SJSA1 (cell line): ENCODE measurements around the gene NMNAT2. TPM values are rescaled to one million over a fixed set of nuclear protein-coding genes. Genes with fewer than 3 reads are reported as not detected.

ENCODE experiments used
- DNase-seq, 2 experiments: peaks; one replicate each; pipeline ENCODE4 v3.0.0-alpha.2; 2015 to 2020; ENCODE audit warnings: low spot score in 2 of 2, low read depth in 1 of 2
- H3K27ac ChIP-seq: fragments of 250-450 bp; sonication (Bioruptor Pico); 2 replicates; pipeline ENCODE4 v1.5.1; 2020; ENCODE audit warnings: mild to moderate bottlenecking, moderate library complexity
- H3K27me3 ChIP-seq: fragments of 250-450 bp; sonication (Bioruptor Pico); replicated peaks from 2 replicates; pipeline ENCODE4 v1.5.1; 2020; ENCODE audit warnings: mild to moderate bottlenecking, moderate library complexity
- H3K36me3 ChIP-seq: fragments of 250-450 bp; sonication (Bioruptor Pico); 2 replicates; pipeline ENCODE4 v1.5.1; 2020; ENCODE audit warnings: mild to moderate bottlenecking
- H3K4me1 ChIP-seq: fragments of 250-450 bp; sonication (Bioruptor Pico); replicated peaks from 2 replicates; pipeline ENCODE4 v1.6.1; 2021; ENCODE audit warnings: mild to moderate bottlenecking
- H3K4me3 ChIP-seq: fragments of 250-450 bp; sonication (Bioruptor Pico); 2 replicates; pipeline ENCODE4 v1.5.1; 2020; ENCODE audit warnings: mild to moderate bottlenecking
- H3K9me3 ChIP-seq: fragments of 250-450 bp; sonication (Bioruptor Pico); replicated peaks from 2 replicates; pipeline ENCODE4 v1.5.1; 2020; ENCODE audit warnings: mild to moderate bottlenecking
- total RNA-seq: library from RNA; depleted of rRNA; stranded (reverse); fragments of >200 nt; shearing (Covaris generic); gene quantifications from 2 replicates; pipeline ENCODE4 v1.2.3, GENCODE V29; 2014

Gene NMNAT2
- total RNA-seq, 1 experiment from 2014 or later: 0.50 TPM

DNA sequence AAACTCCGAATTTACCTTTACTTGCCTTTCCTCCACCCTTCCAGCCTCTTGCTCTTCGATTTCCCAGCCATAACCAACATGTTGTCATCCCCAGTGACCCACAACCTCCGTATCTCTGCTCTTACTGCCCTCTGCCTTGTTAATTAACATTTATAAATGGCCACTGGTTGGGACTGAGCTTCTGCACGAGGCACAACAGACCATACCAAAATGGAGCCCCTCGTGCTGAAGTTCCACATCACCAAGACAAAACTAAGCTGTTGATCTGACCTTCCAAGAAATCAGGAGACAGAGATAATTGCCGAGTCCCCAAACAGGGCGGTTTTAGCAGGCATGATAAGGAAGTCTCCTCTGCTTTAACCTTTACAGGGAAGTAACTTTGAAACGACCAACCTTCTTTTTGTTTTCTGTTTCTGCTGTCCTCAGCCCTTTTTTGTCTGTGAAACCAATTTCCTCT lies 71.9 kb downstream of the NMNAT2 start:
- no peak overlapping the region for H3K27ac ChIP-seq
- H3K4me3 ChIP-seq: no peak overlapping the region
- no peaks in the 10 kb centered on the region for H3K9me3 ChIP-seq
- DNase-seq: no peak
- H3K27me3 ChIP-seq: peaks cover 33% of the 10 kb centered on the region
- no peaks in the 10 kb centered on the region for H3K36me3 ChIP-seq
- H3K4me1 ChIP-seq: no peaks in the 10 kb centered on the region

DNA sequence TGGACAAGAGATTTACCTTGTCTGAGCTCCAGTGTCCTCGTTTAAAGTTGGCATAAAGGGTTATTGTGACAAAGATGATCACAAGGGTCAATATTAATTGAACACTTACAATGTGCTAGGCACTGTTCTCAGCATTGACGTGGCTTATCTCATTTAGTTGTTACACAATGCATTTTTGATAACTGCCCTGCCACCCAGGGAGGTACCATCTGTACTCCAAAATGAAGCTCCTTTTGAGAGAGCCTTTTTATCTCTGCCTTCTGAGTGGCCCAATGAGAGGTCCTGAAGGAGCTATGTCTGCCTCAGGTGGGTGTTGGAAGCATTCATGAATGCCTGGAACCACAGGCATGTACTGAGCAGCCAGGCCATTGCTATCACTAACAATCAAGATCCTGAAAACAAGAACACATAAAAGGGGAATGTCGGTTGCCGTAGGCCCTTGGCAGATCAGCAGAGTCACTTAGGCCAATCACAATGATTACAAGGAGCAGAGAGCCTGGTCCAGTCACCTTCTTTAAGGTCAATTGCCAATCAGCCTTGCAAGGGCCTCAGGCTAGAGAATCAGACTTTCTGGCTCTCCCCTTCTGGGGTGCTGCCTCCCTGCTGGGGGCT lies 78.5 kb downstream of the NMNAT2 start:
- no peaks in the 10 kb centered on the region for H3K9me3 ChIP-seq
- H3K27ac ChIP-seq: no peak overlapping the region
- H3K4me1 ChIP-seq: no peaks in the 10 kb centered on the region

GRCh38 chr1:183331091-183331742 lies 87.0 kb downstream of the NMNAT2 start:
- Histone ChIP-seq H3K4me1 (no peaks in the 10 kb centered on the region; the same call in 1 of the 2 replicates), H3K27ac (no peak overlapping the region), H3K36me3 (no peaks in the 10 kb centered on the region), H3K4me3 (no peak overlapping the region), H3K9me3 (no peaks in the 10 kb centered on the region), H3K27me3 (peaks cover 14% of the 10 kb centered on the region)
- no peak for DNase-seq

More for the DNA sequence above, 78.5 kb downstream of the NMNAT2 start:
- Histone ChIP-seq H3K36me3 (no peaks in the 10 kb centered on the region), H3K4me3 (no peak overlapping the region), H3K27me3 (no peaks in the 10 kb centered on the region; the same call in 1 of the 2 replicates)
- no peak for DNase-seq

DNA sequence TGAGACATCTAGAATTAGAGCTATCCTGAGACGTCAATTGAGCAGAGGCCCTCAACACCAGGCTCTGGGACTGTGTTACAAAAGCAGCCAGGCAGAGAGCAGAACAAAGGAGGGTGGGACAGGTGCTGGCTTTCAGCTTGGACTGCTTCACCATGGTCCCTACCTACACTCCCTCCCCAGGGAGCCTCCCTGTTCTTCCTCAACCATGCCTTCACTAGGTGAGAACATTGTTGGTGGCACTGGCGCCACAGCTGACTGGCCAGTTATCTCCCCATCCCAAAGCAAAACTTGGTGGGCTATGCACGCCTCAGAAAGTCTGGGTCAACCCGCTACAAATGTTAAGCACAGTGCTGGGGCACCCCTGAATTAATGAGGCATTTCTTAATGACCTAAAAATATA lies 87.8 kb downstream of the NMNAT2 start:
- Histone ChIP-seq H3K27ac (no peak overlapping the region), H3K4me1 (no peaks in the 10 kb centered on the region; the same call in 1 of the 2 replicates), H3K9me3 (no peaks in the 10 kb centered on the region), H3K4me3 (no peak overlapping the region), H3K36me3 (no peaks in the 10 kb centered on the region), H3K27me3 (peaks cover 14% of the 10 kb centered on the region)
- no peak for DNase-seq

- peaks cover 8% of the 10 kb centered on the region for H3K4me1 ChIP-seq
- H3K36me3 ChIP-seq: no peaks in the 10 kb centered on the region
- no peaks in the 10 kb centered on the region for H3K9me3 ChIP-seq
- peaks cover 14% of the 10 kb centered on the region for H3K27me3 ChIP-seq
- no peak overlapping the region for H3K27ac ChIP-seq
- no peak for DNase-seq
- H3K4me3 ChIP-seq: no peak overlapping the region
These were observed 89.8 kb downstream of the NMNAT2 start for GRCh38 chr1:183328371-183328770.

- Histone ChIP-seq H3K27ac (no peak overlapping the region), H3K4me3 (no peak overlapping the region), H3K4me1 (peaks cover 8% of the 10 kb centered on the region), H3K36me3 (no peaks in the 10 kb centered on the region), H3K27me3 (peaks cover 14% of the 10 kb centered on the region), H3K9me3 (no peaks in the 10 kb centered on the region)
- DNase-seq: no peak
These were observed 90.5 kb downstream of the NMNAT2 start for GRCh38 chr1:183327434-183328290.

GRCh38 chr1:183323849-183324683 lies 94.1 kb downstream of the NMNAT2 start:
- Histone ChIP-seq H3K27ac (no peak overlapping the region), H3K9me3 (no peaks in the 10 kb centered on the region), H3K4me1 (peaks cover 14% of the 10 kb centered on the region), H3K4me3 (no peak overlapping the region), H3K36me3 (no peaks in the 10 kb centered on the region), H3K27me3 (peaks cover 9% of the 10 kb centered on the region)
- DNase-seq: peak in 1 of 2 experiments; percentile 14

GRCh38 chr1:183319606-183320005 lies 98.6 kb downstream of the NMNAT2 start:
- Histone ChIP-seq H3K9me3 (no peaks in the 10 kb centered on the region), H3K4me3 (no peak overlapping the region), H3K27ac (no peak overlapping the region), H3K36me3 (no peaks in the 10 kb centered on the region), H3K4me1 (peaks cover 19% of the 10 kb centered on the region), H3K27me3 (no peaks in the 10 kb centered on the region; the same call in 1 of the 2 replicates)
- no peak for DNase-seq

- Histone ChIP-seq H3K27ac (no peak overlapping the region), H3K4me1 (peaks cover 15% of the 10 kb centered on the region), H3K9me3 (no peaks in the 10 kb centered on the region), H3K27me3 (no peaks in the 10 kb centered on the region; the same call in 1 of the 2 replicates), H3K4me3 (no peak overlapping the region), H3K36me3 (no peaks in the 10 kb centered on the region)
- peak in 1 of 2 experiments; percentile 15 for DNase-seq
These were observed 99.1 kb downstream of the NMNAT2 start for GRCh38 chr1:183319051-183319450.

DNA sequence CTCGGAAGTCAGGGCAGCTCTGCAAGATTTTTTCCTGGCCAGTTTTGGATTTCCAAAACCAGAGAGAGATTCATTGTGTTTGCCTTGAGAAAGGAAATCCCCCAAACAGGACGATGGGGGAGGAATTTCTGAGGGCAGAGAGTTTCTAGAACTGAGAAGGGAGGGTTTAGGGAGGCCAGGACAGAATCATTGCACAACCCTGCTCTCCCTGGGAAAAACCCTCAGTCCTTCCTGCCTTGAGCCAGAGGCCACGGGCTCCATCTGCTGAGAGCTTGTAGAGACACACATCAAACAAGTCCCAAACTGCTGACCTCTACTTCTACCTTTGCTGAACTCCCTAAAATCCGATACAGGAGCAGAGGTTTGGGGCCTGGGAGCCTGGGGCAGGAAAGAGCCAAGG lies 99.7 kb downstream of the NMNAT2 start:
- Histone ChIP-seq H3K9me3 (no peaks in the 10 kb centered on the region), H3K27ac (no peak overlapping the region), H3K4me1 (peaks cover 11% of the 10 kb centered on the region), H3K36me3 (no peaks in the 10 kb centered on the region), H3K4me3 (no peak overlapping the region), H3K27me3 (no peaks in the 10 kb centered on the region)
- peak; percentile 34 to 60 for DNase-seq

GRCh38 chr1:183315991-183316758 lies 102.0 kb downstream of the NMNAT2 start:
- H3K27me3 ChIP-seq: no peaks in the 10 kb centered on the region
- H3K9me3 ChIP-seq: no peaks in the 10 kb centered on the region
- H3K27ac ChIP-seq: no peak overlapping the region
- no peak for DNase-seq
- H3K36me3 ChIP-seq: no peaks in the 10 kb centered on the region
- H3K4me3 ChIP-seq: no peak overlapping the region
- peaks cover 11% of the 10 kb centered on the region for H3K4me1 ChIP-seq

- Histone ChIP-seq H3K36me3 (no peaks in the 10 kb centered on the region), H3K27ac (no peak overlapping the region), H3K4me3 (no peak overlapping the region), H3K9me3 (no peaks in the 10 kb centered on the region), H3K27me3 (no peaks in the 10 kb centered on the region), H3K4me1 (peaks cover 6% of the 10 kb centered on the region; the same call in 1 of the 2 replicates)
- DNase-seq: no peak
These were observed 105.1 kb downstream of the NMNAT2 start for GRCh38 chr1:183313063-183313462.
